Stimulated activated CD4-positive, alpha-beta T cell treated with anti-CD3 and anti-CD28 coated beads, Interleukin-4, amount 100 ng/mL, for 24 hours (primary cell): ENCODE measurements around the gene CAMK1G.

Experiments used
- DNase-seq: peaks from one replicate; pipeline ENCODE4 v3.0.0-alpha.2; 2020

The CAMK1G gene

GRCh38 chr1:209621286-209621685 lies 37.8 kb downstream of the CAMK1G start:
- no peak for DNase-seq

GRCh38 chr1:209621741-209622655 lies 38.5 kb downstream of the CAMK1G start:
- DNase-seq, result no peak

GRCh38 chr1:209622841-209623829 lies 39.6 kb downstream of the CAMK1G start:
- no peak for DNase-seq

- no peak for DNase-seq
Measured at GRCh38 chr1:209624558-209625549, 41.3 kb downstream of the CAMK1G start.

- no peak for DNase-seq
Measured at GRCh38 chr1:209625791-209626285, 42.3 kb downstream of the CAMK1G start.

GRCh38 chr1:209626346-209627026 lies 43.0 kb downstream of the CAMK1G start:
- DNase-seq, result no peak

- DNase-seq, result no peak
Measured at GRCh38 chr1:209627027-209627731, 43.7 kb downstream of the CAMK1G start.

- DNase-seq, result peak; percentile 84
Measured at GRCh38 chr1:209627732-209628196, 44.2 kb downstream of the CAMK1G start.

- no peak for DNase-seq
Measured at GRCh38 chr1:209628618-209629299, 45.2 kb downstream of the CAMK1G start.

- no peak for DNase-seq
Measured at GRCh38 chr1:209629621-209630382, 46.3 kb downstream of the CAMK1G start.

GRCh38 chr1:209630383-209631225 lies 47.1 kb downstream of the CAMK1G start:
- no peak for DNase-seq

- no peak for DNase-seq
Measured at GRCh38 chr1:209633335-209633997, 50.0 kb downstream of the CAMK1G start.

- no peak for DNase-seq
Measured at GRCh38 chr1:209634005-209634737, 50.7 kb downstream of the CAMK1G start.

- DNase-seq, result no peak
Measured at GRCh38 chr1:209635850-209636249, 52.3 kb downstream of the CAMK1G start.

- DNase-seq, result no peak
Measured at GRCh38 chr1:209641832-209642172, 58.3 kb downstream of the CAMK1G start.

- no peak for DNase-seq
Measured at GRCh38 chr1:209642816-209643215, 59.3 kb downstream of the CAMK1G start.
